A549 (cell line): ENCODE results near the gene LCN2. TPM values are rescaled to one million over a fixed set of nuclear protein-coding genes. Genes with fewer than 3 reads are reported as not detected.

Source experiments
- ATAC-seq, 2 experiments: fragments of 200-7000 bp in 1 of 2; fragments of >200 bp in 1 of 2; cut with Nextera tagmentation in 1 of 2; cut with Tn5 transposase in 1 of 2; 3 replicates each; pipeline versions ENCODE4 v1.8.0 to v1.9.1; 2018 to 2020; ENCODE audit warnings: mild to moderate bottlenecking in 1 of 2, moderate library complexity in 1 of 2
- CTCF ChIA-PET: fragments of 300-600 bp; sonication (Branson Sonifier 250); formaldehyde crosslinking; extraction: SDS; loops from one replicate; lab custom pipeline; 2021; ENCODE audit warnings: antibody characterized with exemption, inconsistent platforms; lab: Yijun Ruan, JAX
- POLR2A ChIA-PET: fragments of 350-600 bp; formaldehyde crosslinking; extraction: SDS; loops from one replicate; lab custom pipeline; 2021; ENCODE audit warnings: antibody characterized with exemption, inconsistent platforms; lab: Yijun Ruan, JAX
- DNase-seq, 2 experiments: peaks; one replicate each; pipeline versions ENCODE4 v3.0.0 to v3.0.0-alpha.2; 2011 to 2016; ENCODE audit warnings: low read depth in 1 of 2, low spot score in 1 of 2
- FAIRE-seq: peaks from 2 replicates; lab custom pipeline; 2011; peaks lifted over from hg19 to GRCh38; lab: Jason Lieb, UNC
- H3K27ac ChIP-seq, 2 experiments: fragments of >200 bp; sonication (Bioruptor Twin); formaldehyde crosslinking; 3 replicates each; pipeline ENCODE4 v1.5.1; 2016 to 2017
- H3K4me1 ChIP-seq: fragments of >200 bp; sonication (Bioruptor Twin); formaldehyde crosslinking; 3 replicates; pipeline ENCODE4 v1.6.1; 2016
- H3K4me2 ChIP-seq: fragments of >200 bp; sonication (Bioruptor Twin); formaldehyde crosslinking; 3 replicates; pipeline ENCODE4 v1.6.1; 2016
- H3K4me3 ChIP-seq: fragments of >200 bp; sonication (Bioruptor Twin); formaldehyde crosslinking; 3 replicates; pipeline ENCODE4 v1.5.1; 2016
- H3K9me3 ChIP-seq: fragments of >200 bp; sonication (Bioruptor Twin); formaldehyde crosslinking; 3 replicates; pipeline ENCODE4 v1.6.1; 2016
- CEBPB ChIP-seq, 2 experiments: fragments of >200 bp in 1 of 2; sonication (Bioruptor Twin) in 1 of 2; formaldehyde crosslinking in 1 of 2; IDR thresholded peaks; 2 replicates each; pipeline ENCODE4 v1.6.1; 2012 to 2016
- ELK1 ChIP-seq: fragments of 150-350 bp; IDR thresholded peaks from 2 replicates; pipeline ENCODE4 v1.6.1; 2014; ENCODE audit warnings: low read depth, mild to moderate bottlenecking, low read length
- FOXS1 ChIP-seq: fragments of 250-450 bp; sonication (Bioruptor Pico); IDR thresholded peaks from 2 replicates; pipeline ENCODE4 v1.5.0; 2020; ENCODE audit warnings: mild to moderate bottlenecking, moderate library complexity
- HMGXB4 ChIP-seq: fragments of 250-450 bp; sonication (Bioruptor Pico); IDR thresholded peaks from 2 replicates; pipeline ENCODE4 v1.5.0; 2021; ENCODE audit warnings: mild to moderate bottlenecking, moderate library complexity, borderline replicate concordance
- JUN ChIP-seq, 2 experiments: fragments of >200 bp; sonication (Bioruptor Twin); formaldehyde crosslinking; IDR thresholded peaks; 2 replicates in 1 of 2; 3 replicates in 1 of 2; pipeline ENCODE4 v1.6.1; 2016 to 2017
- WGBS: methylation state at CpG from one replicate; pipeline ENCODE4 v1.1.6; 2017; ENCODE audit errors: missing lambda C conversion rate; 5-methylcytosine and 5-hydroxymethylcytosine counted together
- polyA plus RNA-seq, 4 experiments: library from polyadenylated mRNA; depleted of rRNA in 3 of 4; stranded (reverse); fragments of >200 nt; fragmentation: RNase III in 1 of 4; extraction: RNeasy Plus Mini Kit Qiagen cat#74134 plus additional on column Dnase treatment in 1 of 4; gene quantifications; 2 replicates in 3 of 4; 3 replicates in 1 of 4; pipeline ENCODE4 v1.2.3, GENCODE V29; 2011 to 2017

The LCN2 gene
- polyA plus RNA-seq, 2 of the 4 experiments (the other 2 are of a cell fraction): 2.3 to 11.9 TPM

- TF ChIP-seq HMGXB4 (CRISPR knock-in tag): no peak
- no peak for TF ChIP-seq FOXS1 (CRISPR knock-in tag)
- TF ChIP-seq ELK1: no peak
- no peak for TF ChIP-seq JUN (IDR thresholded peaks at IDR 0.05)
These were observed 52.5 kb downstream of the LCN2 start (continued) for GRCh38 chr9:128201441-128202369.

GRCh38 chr9:128202648-128203023 is 53.4 kb downstream of the LCN2 start:
- Histone ChIP-seq H3K4me2 (peak overlapping the region; percentile 86), H3K27ac (peak overlapping the region in 1 of 2 experiments; percentile 99; a peak in 3 of 6 replicates), H3K4me3 (peak overlapping the region; percentile 96; the same call in 2 of the 3 replicates), H3K9me3 (no peaks in the 10 kb centered on the region), H3K4me1 (peaks cover 48% of the 10 kb centered on the region)
- WGBS: 13% methylated on average over 2 of the region's 2 CpGs
- ATAC-seq (no peak), DNase-seq (no peak), FAIRE-seq (no peak)
- no peak for TF ChIP-seq CEBPB (IDR thresholded peaks at IDR 0.05)
- CTCF ChIA-PET: interaction anchor here (0.5 to 9.3 kb wide), 5 partner anchors 9 to 86 kb away, joined by 3 to 82 read pairs (median 4); no protein-coding TSS in a partner anchor
- POLR2A ChIA-PET: no interaction called here

Other genes with a start within 250 kb of the LCN2 start
- 8.2 and 14.7 TPM in 2 replicates for gene ST6GALNAC6, start 249.8 kb upstream of the LCN2 start, polyA plus RNA-seq (2011; rRNA removed)
- 15.8 to 25.2 TPM (median 22.0 TPM) in 3 replicates for gene ST6GALNAC6, start 249.8 kb upstream of the LCN2 start, polyA plus RNA-seq (2017; fragmentation: RNase III; extraction: RNeasy Plus Mini Kit Qiagen cat#74134 plus additional on column Dnase treatment)
- gene ST6GALNAC4, start 232.4 kb upstream of the LCN2 start, polyA plus RNA-seq (2011; rRNA removed): 11.0 and 12.5 TPM in 2 replicates
- gene ST6GALNAC4, start 232.4 kb upstream of the LCN2 start, polyA plus RNA-seq (2017; fragmentation: RNase III; extraction: RNeasy Plus Mini Kit Qiagen cat#74134 plus additional on column Dnase treatment): 18.1 to 25.4 TPM (median 24.8 TPM) in 3 replicates
- 1.8 and 2.4 TPM in 2 replicates for gene PIP5KL1, start 218.7 kb upstream of the LCN2 start, polyA plus RNA-seq (2011; rRNA removed)
- gene PIP5KL1, start 218.7 kb upstream of the LCN2 start, polyA plus RNA-seq (2017; fragmentation: RNase III; extraction: RNeasy Plus Mini Kit Qiagen cat#74134 plus additional on column Dnase treatment): 2.0 to 3.7 TPM (median 2.5 TPM) in 3 replicates
- gene DPM2, start 211.6 kb upstream of the LCN2 start, polyA plus RNA-seq (2011; rRNA removed): 41.9 and 48.8 TPM in 2 replicates
- gene DPM2, start 211.6 kb upstream of the LCN2 start, polyA plus RNA-seq (2017; fragmentation: RNase III; extraction: RNeasy Plus Mini Kit Qiagen cat#74134 plus additional on column Dnase treatment): 45.9 to 50.1 TPM (median 46.3 TPM) in 3 replicates
- gene EEIG1, start 168.5 kb upstream of the LCN2 start, polyA plus RNA-seq (2011; rRNA removed): 24.4 and 30.3 TPM in 2 replicates
- 24.1 to 33.0 TPM (median 31.5 TPM) in 3 replicates for gene EEIG1, start 168.5 kb upstream of the LCN2 start, polyA plus RNA-seq (2017; fragmentation: RNase III; extraction: RNeasy Plus Mini Kit Qiagen cat#74134 plus additional on column Dnase treatment)
- gene NAIF1, start 82.1 kb upstream of the LCN2 start, polyA plus RNA-seq (2011; rRNA removed): 6.0 and 7.8 TPM in 2 replicates
- gene NAIF1, start 82.1 kb upstream of the LCN2 start, polyA plus RNA-seq (2017; fragmentation: RNase III; extraction: RNeasy Plus Mini Kit Qiagen cat#74134 plus additional on column Dnase treatment): 6.8 to 7.6 TPM (median 7.5 TPM) in 3 replicates
- 7.0 TPM in 2 replicates for gene SLC25A25, start 81.2 kb upstream of the LCN2 start, polyA plus RNA-seq (2011; rRNA removed)
- 6.5 to 7.0 TPM (median 7.0 TPM) in 3 replicates for gene SLC25A25, start 81.2 kb upstream of the LCN2 start, polyA plus RNA-seq (2017; fragmentation: RNase III; extraction: RNeasy Plus Mini Kit Qiagen cat#74134 plus additional on column Dnase treatment)
- 79.8 and 94.5 TPM in 2 replicates for gene PTGES2, start 21.7 kb upstream of the LCN2 start, polyA plus RNA-seq (2011; rRNA removed)
- gene PTGES2, start 21.7 kb upstream of the LCN2 start, polyA plus RNA-seq (2017; fragmentation: RNase III; extraction: RNeasy Plus Mini Kit Qiagen cat#74134 plus additional on column Dnase treatment): 92.6 to 97.2 TPM (median 94.1 TPM) in 3 replicates
- gene BBLN, start 10.8 kb downstream of the LCN2 start, polyA plus RNA-seq (2011; rRNA removed): 23.0 and 23.8 TPM in 2 replicates
- gene BBLN, start 10.8 kb downstream of the LCN2 start, polyA plus RNA-seq (2017; fragmentation: RNase III; extraction: RNeasy Plus Mini Kit Qiagen cat#74134 plus additional on column Dnase treatment): 23.3 to 28.1 TPM (median 26.0 TPM) in 3 replicates
- gene CIZ1, start 42.1 kb downstream of the LCN2 start, polyA plus RNA-seq (2011; rRNA removed): 39.2 and 50.3 TPM in 2 replicates
- gene CIZ1, start 42.1 kb downstream of the LCN2 start, polyA plus RNA-seq (2017; fragmentation: RNase III; extraction: RNeasy Plus Mini Kit Qiagen cat#74134 plus additional on column Dnase treatment): 83.0 to 93.6 TPM (median 92.5 TPM) in 3 replicates
- 60.2 and 70.7 TPM in 2 replicates for gene DNM1, start 53.9 kb downstream of the LCN2 start, polyA plus RNA-seq (2011; rRNA removed)
- 99.8 to 139 TPM (median 136 TPM) in 3 replicates for gene DNM1, start 53.9 kb downstream of the LCN2 start, polyA plus RNA-seq (2017; fragmentation: RNase III; extraction: RNeasy Plus Mini Kit Qiagen cat#74134 plus additional on column Dnase treatment)
- gene GOLGA2, start 126.6 kb downstream of the LCN2 start, polyA plus RNA-seq (2011; rRNA removed): 55.3 and 61.9 TPM in 2 replicates
- 53.9 to 63.2 TPM (median 60.1 TPM) in 3 replicates for gene GOLGA2, start 126.6 kb downstream of the LCN2 start, polyA plus RNA-seq (2017; fragmentation: RNase III; extraction: RNeasy Plus Mini Kit Qiagen cat#74134 plus additional on column Dnase treatment)
- gene SWI5, start 126.8 kb downstream of the LCN2 start, polyA plus RNA-seq (2011; rRNA removed): 66.8 and 67.6 TPM in 2 replicates
- 45.3 to 49.3 TPM (median 45.6 TPM) in 3 replicates for gene SWI5, start 126.8 kb downstream of the LCN2 start, polyA plus RNA-seq (2017; fragmentation: RNase III; extraction: RNeasy Plus Mini Kit Qiagen cat#74134 plus additional on column Dnase treatment)
- gene TRUB2, start 173.0 kb downstream of the LCN2 start, polyA plus RNA-seq (2011; rRNA removed): 29.0 and 43.4 TPM in 2 replicates
- 35.3 to 39.0 TPM (median 38.7 TPM) in 3 replicates for gene TRUB2, start 173.0 kb downstream of the LCN2 start, polyA plus RNA-seq (2017; fragmentation: RNase III; extraction: RNeasy Plus Mini Kit Qiagen cat#74134 plus additional on column Dnase treatment)
- 32.5 and 38.0 TPM in 2 replicates for gene COQ4, start 173.4 kb downstream of the LCN2 start, polyA plus RNA-seq (2011; rRNA removed)
- 41.3 to 42.8 TPM (median 42.4 TPM) in 3 replicates for gene COQ4, start 173.4 kb downstream of the LCN2 start, polyA plus RNA-seq (2017; fragmentation: RNase III; extraction: RNeasy Plus Mini Kit Qiagen cat#74134 plus additional on column Dnase treatment)
- gene SLC27A4, start 191.1 kb downstream of the LCN2 start, polyA plus RNA-seq (2011; rRNA removed): 14.5 and 14.9 TPM in 2 replicates
- gene SLC27A4, start 191.1 kb downstream of the LCN2 start, polyA plus RNA-seq (2017; fragmentation: RNase III; extraction: RNeasy Plus Mini Kit Qiagen cat#74134 plus additional on column Dnase treatment): 26.1 to 27.0 TPM (median 26.4 TPM) in 3 replicates
- gene URM1, start 221.9 kb downstream of the LCN2 start, polyA plus RNA-seq (2011; rRNA removed): 43.6 and 61.6 TPM in 2 replicates
- gene URM1, start 221.9 kb downstream of the LCN2 start, polyA plus RNA-seq (2017; fragmentation: RNase III; extraction: RNeasy Plus Mini Kit Qiagen cat#74134 plus additional on column Dnase treatment): 49.5 to 50.6 TPM (median 49.7 TPM) in 3 replicates